Upper lobe of left lung (tissue), 6 donors: ENCODE measurements around the gene CGAS. TPM values are rescaled to one million over a fixed set of nuclear protein-coding genes. Genes with fewer than 3 reads are reported as not detected.

Experiments used
- ATAC-seq, 2 donors: fragments of 200-7000 bp; cut with Tn5 transposase; one replicate each; pipeline ENCODE4 v1.9.1; 2022; ENCODE audit warnings: mild to moderate bottlenecking in 2 of 2, moderate library complexity in 2 of 2; ENCODE audit not compliant: low FRiP score in 2 of 2
- DNase-seq, 2 donors: peaks; one replicate each; pipeline ENCODE4 v3.0.0-alpha.2; 2019 to 2020
- H3K27ac ChIP-seq, 4 donors: fragments of 200-600 bp; sonication (generic); one replicate each; pipeline ENCODE4 v1.5.1; 2016 to 2019
- H3K27me3 ChIP-seq, 4 donors: fragments of 200-600 bp; sonication (generic); one replicate each; pipeline ENCODE4 v1.5.1; 2017 to 2019
- H3K36me3 ChIP-seq, 4 donors: fragments of 200-600 bp; sonication (generic); one replicate each; pipeline ENCODE4 v1.5.1; 2016 to 2019
- H3K4me1 ChIP-seq, 4 donors: fragments of 200-600 bp; sonication (generic); one replicate each; pipeline ENCODE4 v1.5.1; 2018 to 2019
- H3K4me3 ChIP-seq, 4 donors: fragments of 200-600 bp; sonication (generic); one replicate each; pipeline ENCODE4 v1.5.1; 2017 to 2019; ENCODE audit warnings: mild to moderate bottlenecking in 2 of 4, moderate library complexity in 1 of 4
- H3K9me3 ChIP-seq, 4 donors: fragments of 200-600 bp; sonication (generic); one replicate each; pipeline ENCODE4 v1.5.1; 2018 to 2019
- EP300 ChIP-seq, 4 donors: sonication (generic); formaldehyde crosslinking; IDR thresholded peaks; one replicate each; pipeline ENCODE4 v1.5.1; 2017; ENCODE audit warnings: antibody characterized with exemption in 4 of 4, control low read depth in 2 of 4
- POLR2A ChIP-seq, 4 donors: fragments of 450-650 bp; IDR thresholded peaks; one replicate each; pipeline ENCODE4 v1.5.1; 2016 to 2017; ENCODE audit warnings: antibody characterized with exemption in 4 of 4, mild to moderate bottlenecking in 2 of 4
- POLR2AphosphoS5 ChIP-seq, 2 donors: sonication (generic); formaldehyde crosslinking; IDR thresholded peaks; one replicate each; pipeline ENCODE4 v1.5.1; 2017; ENCODE audit warnings: antibody characterized with exemption in 2 of 2
- WGBS, 2 donors: methylation state at CpG; one replicate each; pipeline ENCODE4 v1.1.5; 2017 to 2018; 5-methylcytosine and 5-hydroxymethylcytosine counted together
- total RNA-seq, 6 donors: library from RNA; depleted of rRNA in 4 of 6; stranded (reverse); fragments of >200 nt in 4 of 6; gene quantifications; one replicate each; pipeline versions ENCODE4 v1.1.0 to v1.2.1, GENCODE V29; 2016 to 2021
- TF ChIP-seq, protein P1 (sequence below), 6 experiments: fragments of 450-650 bp in 4 of 6; fragments of 200-600 bp in 2 of 6; sonication (generic) in 2 of 6; IDR thresholded peaks; one replicate each; pipeline ENCODE4 v1.5.1; 2016 to 2019; ENCODE audit warnings: antibody characterized with exemption in 6 of 6
- donor health status: DM: no; HTN: no; CAD: no; lungs with moderate emphysema.
- donor health status: DM: no; HTN: yes; CAD: no; lungs with severe emphysema.

Gene CGAS
- total RNA-seq, 6 donors from 2014 or later, result 4.9 to 15.7 (median 9.0) TPM

- no peaks in the 10 kb centered on the region for H3K9me3 ChIP-seq
- TF ChIP-seq, protein P1, sequence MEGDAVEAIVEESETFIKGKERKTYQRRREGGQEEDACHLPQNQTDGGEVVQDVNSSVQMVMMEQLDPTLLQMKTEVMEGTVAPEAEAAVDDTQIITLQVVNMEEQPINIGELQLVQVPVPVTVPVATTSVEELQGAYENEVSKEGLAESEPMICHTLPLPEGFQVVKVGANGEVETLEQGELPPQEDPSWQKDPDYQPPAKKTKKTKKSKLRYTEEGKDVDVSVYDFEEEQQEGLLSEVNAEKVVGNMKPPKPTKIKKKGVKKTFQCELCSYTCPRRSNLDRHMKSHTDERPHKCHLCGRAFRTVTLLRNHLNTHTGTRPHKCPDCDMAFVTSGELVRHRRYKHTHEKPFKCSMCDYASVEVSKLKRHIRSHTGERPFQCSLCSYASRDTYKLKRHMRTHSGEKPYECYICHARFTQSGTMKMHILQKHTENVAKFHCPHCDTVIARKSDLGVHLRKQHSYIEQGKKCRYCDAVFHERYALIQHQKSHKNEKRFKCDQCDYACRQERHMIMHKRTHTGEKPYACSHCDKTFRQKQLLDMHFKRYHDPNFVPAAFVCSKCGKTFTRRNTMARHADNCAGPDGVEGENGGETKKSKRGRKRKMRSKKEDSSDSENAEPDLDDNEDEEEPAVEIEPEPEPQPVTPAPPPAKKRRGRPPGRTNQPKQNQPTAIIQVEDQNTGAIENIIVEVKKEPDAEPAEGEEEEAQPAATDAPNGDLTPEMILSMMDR (IDR thresholded peaks at IDR 0.05), result no peak
- TF ChIP-seq POLR2AphosphoS5 (IDR thresholded peaks at IDR 0.05) (no peak), EP300 (IDR thresholded peaks at IDR 0.05) (no peak), POLR2A (IDR thresholded peaks at IDR 0.05) (no peak)
- no peaks in the 10 kb centered on the region for H3K4me1 ChIP-seq
- no peak overlapping the region for H3K27ac ChIP-seq
- no peaks in the 10 kb centered on the region for H3K27me3 ChIP-seq
- 60 to 88% methylated on average over 1 of the region's 1 CpG for WGBS, 2 donors
- DNase-seq, result no peak
- no peaks in the 10 kb centered on the region for H3K36me3 ChIP-seq
- ATAC-seq, result no peak
- H3K4me3 ChIP-seq, result no peak overlapping the region
Observed at GRCh38 chr6:73409395-73409794, 42.7 kb downstream of the CGAS start.

DNA sequence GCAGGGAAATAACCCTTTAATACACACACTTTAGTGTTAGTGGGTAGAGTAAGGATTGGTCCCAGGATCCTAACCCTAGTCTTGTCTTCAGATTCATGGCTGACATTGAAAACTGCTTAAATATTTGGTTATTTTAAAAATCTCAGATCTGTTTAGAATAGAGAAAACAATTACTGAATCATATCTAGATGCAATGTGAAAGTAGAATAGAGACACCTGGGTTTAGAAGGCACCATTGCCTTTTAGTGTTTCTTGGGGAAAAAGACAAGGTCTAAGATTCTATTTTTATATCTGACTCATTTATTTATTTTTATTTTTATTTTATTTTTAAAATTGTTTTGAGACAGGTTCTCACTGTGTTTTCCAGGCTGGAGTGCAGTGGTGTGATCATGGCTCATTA is 51.4 kb downstream of the CGAS start:
- Histone ChIP-seq H3K36me3 (no peaks in the 10 kb centered on the region), H3K27me3 (no peaks in the 10 kb centered on the region), H3K4me3 (no peak overlapping the region), H3K27ac (no peak overlapping the region), H3K4me1 (no peaks in the 10 kb centered on the region), H3K9me3 (no peaks in the 10 kb centered on the region)
- ATAC-seq, result no peak
- no peak for DNase-seq
- TF ChIP-seq POLR2AphosphoS5 (IDR thresholded peaks at IDR 0.05) (no peak), EP300 (IDR thresholded peaks at IDR 0.05) (no peak), POLR2A (IDR thresholded peaks at IDR 0.05) (no peak)
- TF ChIP-seq, protein P1 (IDR thresholded peaks at IDR 0.05), result no peak

DNA sequence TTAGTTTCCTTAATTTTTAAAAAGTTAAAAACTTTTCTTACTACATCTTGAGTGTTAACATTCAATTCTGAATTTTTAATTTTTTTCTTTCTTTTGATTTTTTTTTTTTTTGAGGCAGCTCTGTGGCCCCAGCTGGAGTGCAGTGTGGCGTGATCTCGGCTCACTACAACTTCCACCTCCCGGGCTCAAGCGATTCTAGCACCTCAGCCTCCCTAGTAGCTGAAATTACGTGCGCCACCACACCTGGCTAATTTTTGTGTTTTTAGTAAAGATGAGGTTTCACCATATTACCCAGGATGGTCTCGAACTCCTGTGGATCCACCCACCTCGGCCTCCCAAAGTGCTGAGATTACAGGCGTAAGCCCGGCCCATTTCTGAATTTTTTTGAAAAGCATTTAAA is 56.2 kb downstream of the CGAS start:
- no peaks in the 10 kb centered on the region for H3K36me3 ChIP-seq
- H3K27ac ChIP-seq, result no peak overlapping the region
- TF ChIP-seq EP300 (IDR thresholded peaks at IDR 0.05) (no peak), POLR2AphosphoS5 (IDR thresholded peaks at IDR 0.05) (no peak), POLR2A (IDR thresholded peaks at IDR 0.05) (no peak)
- TF ChIP-seq, protein P1 (IDR thresholded peaks at IDR 0.05), result no peak
- H3K9me3 ChIP-seq, result no peaks in the 10 kb centered on the region
- H3K27me3 ChIP-seq, result no peaks in the 10 kb centered on the region
- H3K4me3 ChIP-seq, result no peak overlapping the region
- 95 to 96% methylated on average over 10 of the region's 10 CpGs for WGBS, 2 donors
- ATAC-seq (no peak), DNase-seq (no peak)
- no peaks in the 10 kb centered on the region for H3K4me1 ChIP-seq

DNA sequence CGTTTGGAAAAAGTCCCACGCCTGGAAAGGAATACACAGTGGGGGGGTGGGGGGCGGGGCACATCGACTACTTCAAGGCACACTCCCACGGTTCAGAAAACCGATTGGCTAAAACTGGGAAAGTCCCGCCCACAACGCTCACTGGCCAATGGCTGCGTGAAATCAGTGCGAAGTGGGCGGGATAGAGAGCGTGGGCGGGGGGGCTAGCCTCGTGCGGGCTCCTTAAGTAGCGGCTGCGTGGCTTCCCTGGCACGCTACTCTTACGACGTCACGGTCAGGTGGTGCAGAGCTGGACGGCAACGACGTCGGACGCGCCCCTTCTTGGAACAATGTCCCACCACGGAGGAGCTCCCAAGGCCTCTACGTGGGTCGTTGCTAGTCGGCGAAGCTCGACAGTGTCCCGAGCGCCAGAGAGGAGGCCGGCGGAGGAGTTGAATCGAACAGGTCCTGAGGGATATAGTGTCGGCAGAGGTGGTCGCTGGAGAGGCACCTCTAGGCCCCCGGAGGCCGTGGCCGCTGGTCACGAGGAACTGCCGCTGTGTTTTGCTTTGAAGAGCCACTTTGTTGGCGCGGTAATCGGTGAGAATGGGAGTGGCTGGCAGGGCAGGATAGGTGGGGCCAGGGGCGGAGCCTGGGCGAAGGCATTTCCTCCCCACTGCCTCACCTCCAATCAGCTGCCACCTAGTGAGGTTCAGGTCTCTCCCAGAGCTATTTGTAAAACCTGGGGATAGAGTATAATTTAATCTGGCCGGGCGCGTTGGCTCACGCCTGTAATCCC is 57.3 kb downstream of the CGAS start, which contains the start of gene DDX43:
TSS of gene DDX43 (plus strand) at position 252 of the 778 bp plus-strand sequence. CDS start at position 330, 78 bp downstream.
- Histone ChIP-seq H3K4me3 (peak within 1 kb of the TSS in 3 of 4 donors; percentile 21 to 41 (median 37)), H3K27ac (peak within 1 kb of the TSS in 3 of 4 donors; percentile 54 to 86 (median 60))

More for the DNA sequence above, 57.3 kb downstream of the CGAS start, which contains the start of gene DDX43:
- Histone ChIP-seq H3K27me3 (no peaks in the 10 kb centered on the region), H3K4me1 (no peaks in the 10 kb centered on the region), H3K9me3 (no peaks in the 10 kb centered on the region), H3K36me3 (no peaks in the 10 kb centered on the region)
- peak; percentile 81 to 82 for ATAC-seq
- peak; percentile 51 to 81 for DNase-seq
- TF ChIP-seq, protein P1 (IDR thresholded peaks at IDR 0.05), result no peak
- TF ChIP-seq POLR2A (IDR thresholded peaks at IDR 0.05) (peak in 1 of 4 donors; percentile 49), EP300 (IDR thresholded peaks at IDR 0.05) (no peak), POLR2AphosphoS5 (IDR thresholded peaks at IDR 0.05) (no peak)
- WGBS, 2 donors, result 78 to 84% methylated on average over 50 to 54 of the region's 54 CpGs
